A549 (cell line): Measurements from ENCODE around the gene PRKAR1B.

Experiments
- BCL3 ChIP-seq: fragments of >200 bp; sonication (Bioruptor Twin); formaldehyde crosslinking; IDR thresholded peaks from 3 replicates; pipeline ENCODE4 v1.6.1; 2016
- BHLHE40 ChIP-seq: IDR thresholded peaks from 2 replicates; pipeline ENCODE4 v1.6.1; 2012; ENCODE audit warnings: low read depth, low read length, inconsistent platforms
- CBX8 ChIP-seq: fragments of 200-600 bp; sonication (generic); IDR thresholded peaks from 2 replicates; pipeline ENCODE4 v1.6.1; 2016
- CEBPB ChIP-seq, 2 experiments: fragments of >200 bp in 1 of 2; sonication (Bioruptor Twin) in 1 of 2; formaldehyde crosslinking in 1 of 2; IDR thresholded peaks; 2 replicates each; pipeline ENCODE4 v1.6.1; 2012 to 2016
- CTCF ChIP-seq: fragments of >200 bp; sonication (Bioruptor Twin); formaldehyde crosslinking; IDR thresholded peaks from 3 replicates; pipeline ENCODE4 v1.5.1; 2016
- EHMT2 ChIP-seq: fragments of 200-600 bp; sonication (generic); IDR thresholded peaks from 2 replicates; pipeline ENCODE4 v1.6.1; 2016; ENCODE audit warnings: antibody characterized with exemption, low read depth, mild to moderate bottlenecking, moderate library complexity
- ELK1 ChIP-seq: fragments of 150-350 bp; IDR thresholded peaks from 2 replicates; pipeline ENCODE4 v1.6.1; 2014; ENCODE audit warnings: low read depth, mild to moderate bottlenecking, low read length
- JUNB ChIP-seq: fragments of >200 bp; sonication (Bioruptor Twin); formaldehyde crosslinking; IDR thresholded peaks from 2 replicates; pipeline ENCODE4 v1.6.1; 2016
- MYC ChIP-seq: IDR thresholded peaks from 2 replicates; pipeline ENCODE4 v1.6.1; 2012; ENCODE audit warnings: mild to moderate bottlenecking, inconsistent platforms, low read length, improper control_type of control experiment, borderline replicate concordance
- NR3C1 ChIP-seq: fragments of >200 bp; sonication (Bioruptor Twin); formaldehyde crosslinking; IDR thresholded peaks from 3 replicates; pipeline ENCODE4 v1.6.1; 2017
- POLR2A ChIP-seq: IDR thresholded peaks from 2 replicates; pipeline ENCODE4 v1.6.1; 2012; ENCODE audit warnings: mild to moderate bottlenecking, low read length
- POLR2AphosphoS2 ChIP-seq: conservative IDR thresholded peaks from 2 replicates; pipeline ENCODE4 v1.6.1; 2012; ENCODE audit warnings: low read length, improper control_type of control experiment, inconsistent platforms
- RCOR1 ChIP-seq: fragments of 150-350 bp; IDR thresholded peaks from 2 replicates; pipeline ENCODE4 v1.6.1; 2014; ENCODE audit warnings: antibody characterized with exemption, low read length, low read depth
- RFX5 ChIP-seq: fragments of 450-650 bp; IDR thresholded peaks from 2 replicates; pipeline ENCODE4 v1.7.1; 2014; ENCODE audit warnings: antibody characterized with exemption, mild to moderate bottlenecking, moderate library complexity

- TF ChIP-seq ELK1 (no peak), MYC (no peak), POLR2A (no peak), CTCF (no peak), BHLHE40 (no peak), RCOR1 (no peak), CEBPB (IDR thresholded peaks at IDR 0.05) (no peak), JUNB (no peak), RFX5 (no peak), EHMT2 (no peak), CBX8 (no peak), POLR2AphosphoS2 (no peak), BCL3 (no peak), NR3C1 (no peak)
Measured at GRCh38 chr7:585873-586272, 141.2 kb downstream of the PRKAR1B start.
